Prostate gland (tissue), 2 donors: ENCODE results near the gene HTR3E. TPM values are rescaled to one million over a fixed set of nuclear protein-coding genes. Genes with fewer than 3 reads are reported as not detected.
"Not testable (repeated sequence)": the region's sequence is repeated elsewhere in the genome, so short reads cannot be mapped to it uniquely, and the experiment has no call there.

Experiments
- DNase-seq: peaks from one replicate; pipeline ENCODE4 v3.0.0-alpha.2; 2019; ENCODE audit warnings: low spot score
- H3K27ac ChIP-seq, 2 donors: fragments of 200-600 bp; sonication (generic); 2 replicates each; pipeline ENCODE4 v1.5.1; 2017 to 2019
- H3K27me3 ChIP-seq: fragments of 200-600 bp; sonication (generic); replicated peaks from 2 replicates; pipeline ENCODE4 v1.5.1; 2019; ENCODE audit not compliant: insufficient read depth
- H3K36me3 ChIP-seq, 2 donors: fragments of 200-600 bp; sonication (generic); 1 replicate in 1 of 2; 2 replicates in 1 of 2; pipeline versions ENCODE4 v1.5.1 to v1.8.1; 2017 to 2019
- H3K4me1 ChIP-seq: fragments of 200-600 bp; sonication (generic); replicated peaks from 2 replicates; pipeline ENCODE4 v1.5.1; 2019
- H3K4me3 ChIP-seq, 2 donors: fragments of 200-600 bp; sonication (generic); 2 replicates each; pipeline ENCODE4 v1.5.1; 2017 to 2019
- H3K9me3 ChIP-seq: fragments of 200-600 bp; sonication (generic); 2 replicates; pipeline ENCODE4 v1.5.1; 2017
- CTCF ChIP-seq, 4 experiments: fragments of 200-600 bp in 2 of 4; fragments of 450-650 bp in 2 of 4; sonication (generic) in 2 of 4; IDR thresholded peaks; 1 replicate in 3 of 4; 2 replicates in 1 of 4; pipeline ENCODE4 v1.5.1; 2016 to 2019; ENCODE audit warnings: antibody characterized with exemption in 4 of 4, mild to moderate bottlenecking in 2 of 4, moderate library complexity in 2 of 4
- POLR2A ChIP-seq: fragments of 450-650 bp; IDR thresholded peaks from one replicate; pipeline ENCODE4 v1.6.1; 2016; ENCODE audit warnings: antibody characterized with exemption, mild to moderate bottlenecking
- POLR2AphosphoS5 ChIP-seq: sonication (generic); formaldehyde crosslinking; IDR thresholded peaks from one replicate; pipeline ENCODE4 v1.6.1; 2017; ENCODE audit warnings: antibody characterized with exemption
- WGBS: methylation state at CpG from one replicate; pipeline ENCODE4 v1.1.5; 2018; 5-methylcytosine and 5-hydroxymethylcytosine counted together
- intact Hi-C: fragments of 100-400 bp; cut with DNase I; formaldehyde crosslinking; loops from one replicate; pipeline ENCODE4 v1.14.2; 2022
- total RNA-seq, 2 donors: library from RNA; depleted of rRNA; stranded (reverse); fragments of >200 nt; gene quantifications; one replicate each; pipeline ENCODE4 v1.1.0, GENCODE V29; 2016

The HTR3E gene
- total RNA-seq, 2 donors from 2014 or later = not detected

GRCh38 chr3:184099806-184100686, 3.2 kb downstream of the HTR3E start:
- intact Hi-C loops = no loop called here
- no peak for DNase-seq
- WGBS = 58% methylated on average over 24 of the region's 24 CpGs

GRCh38 chr3:184110316-184110725, 13.5 kb downstream of the HTR3E start:
- WGBS = 53% methylated on average over 7 of the region's 7 CpGs
- no peaks in the 10 kb centered on the region for H3K27me3 ChIP-seq
- H3K4me3 ChIP-seq = no peak overlapping the region
- DNase-seq = no peak
- H3K4me1 ChIP-seq = no peaks in the 10 kb centered on the region
- no peak overlapping the region for H3K27ac ChIP-seq
- H3K36me3 ChIP-seq = no peaks in the 10 kb centered on the region
- intact Hi-C loops = no loop called here
- TF ChIP-seq POLR2AphosphoS5 (no peak), CTCF (IDR thresholded peaks at IDR 0.05) (no peak), POLR2A (no peak)
- H3K9me3 ChIP-seq = no peaks in the 10 kb centered on the region

More at GRCh38 chr3:184099806-184100686, 3.2 kb downstream of the HTR3E start:
- Histone ChIP-seq H3K4me3 (no peak overlapping the region), H3K4me1 (no peaks in the 10 kb centered on the region), H3K9me3 (no peaks in the 10 kb centered on the region), H3K27ac (no peak overlapping the region), H3K27me3 (no peaks in the 10 kb centered on the region), H3K36me3 (no peaks in the 10 kb centered on the region)
- TF ChIP-seq CTCF (IDR thresholded peaks at IDR 0.05) = no peak

- TF ChIP-seq CTCF (IDR thresholded peaks at IDR 0.05) (no peak), POLR2A (no peak), POLR2AphosphoS5 (no peak)
- 82% methylated on average over 4 of the region's 4 CpGs for WGBS
- no peak overlapping the region for H3K27ac ChIP-seq
- H3K36me3 ChIP-seq = no peaks in the 10 kb centered on the region
- intact Hi-C loops = no loop called here
- no peaks in the 10 kb centered on the region for H3K4me1 ChIP-seq
- DNase-seq = no peak
- H3K4me3 ChIP-seq = no peak overlapping the region
- H3K27me3 ChIP-seq = no peaks in the 10 kb centered on the region
- no peaks in the 10 kb centered on the region for H3K9me3 ChIP-seq
Observed at GRCh38 chr3:184116017-184116416, 19.2 kb downstream of the HTR3E start.

- Histone ChIP-seq H3K27ac (no peak overlapping the region), H3K9me3 (no peaks in the 10 kb centered on the region), H3K27me3 (no peaks in the 10 kb centered on the region), H3K4me1 (no peaks in the 10 kb centered on the region), H3K36me3 (no peaks in the 10 kb centered on the region), H3K4me3 (no peak overlapping the region)
- intact Hi-C loops = no loop called here
- no peak for DNase-seq
- 95% methylated on average over 6 of the region's 6 CpGs for WGBS
- TF ChIP-seq POLR2A = no peak
- TF ChIP-seq CTCF (IDR thresholded peaks at IDR 0.05) = no peak
- TF ChIP-seq POLR2AphosphoS5 = no peak
Observed at GRCh38 chr3:184117636-184118035, 20.8 kb downstream of the HTR3E start.

- intact Hi-C loops, H3K9me3 ChIP-seq, H3K4me1 ChIP-seq, H3K36me3 ChIP-seq, DNase-seq, H3K4me3 ChIP-seq, H3K27me3 ChIP-seq, H3K27ac ChIP-seq: not testable (repeated sequence)
- 92% methylated on average over 8 of the region's 8 CpGs for WGBS
Observed at GRCh38 chr3:184121031-184121430, 24.2 kb downstream of the HTR3E start.
